BLaER1 (cell line): ENCODE data around the gene GALNT10.

Experiments
- H3K27ac ChIP-seq: shearing (Covaris generic); formaldehyde crosslinking; 2 replicates; pipeline ENCODE4 v1.8.1; 2022
- H3K27me3 ChIP-seq: shearing (Covaris generic); formaldehyde crosslinking; 2 replicates; pipeline ENCODE4 v1.8.1; 2022
- H3K36me3 ChIP-seq: shearing (Covaris generic); formaldehyde crosslinking; 2 replicates; pipeline ENCODE4 v1.8.1; 2022
- H3K4me1 ChIP-seq: shearing (Covaris generic); formaldehyde crosslinking; 2 replicates; pipeline ENCODE4 v1.8.1; 2022
- H3K4me2 ChIP-seq: shearing (Covaris generic); formaldehyde crosslinking; 2 replicates; pipeline ENCODE4 v1.8.1; 2022
- H3K4me3 ChIP-seq: shearing (Covaris generic); formaldehyde crosslinking; 2 replicates; pipeline ENCODE4 v1.8.1; 2022
- H3K9ac ChIP-seq: shearing (Covaris generic); formaldehyde crosslinking; 2 replicates; pipeline ENCODE4 v1.8.1; 2022
- H3K9me3 ChIP-seq: shearing (Covaris generic); formaldehyde crosslinking; 2 replicates; pipeline ENCODE4 v1.8.1; 2022
- H4K20me1 ChIP-seq: shearing (Covaris generic); formaldehyde crosslinking; 2 replicates; pipeline ENCODE4 v1.8.1; 2022
- Cebpa-rat ChIP-seq: shearing (Covaris generic); IDR thresholded peaks from 2 replicates; pipeline ENCODE4 v1.8.1; 2022

Gene GALNT10

DNA sequence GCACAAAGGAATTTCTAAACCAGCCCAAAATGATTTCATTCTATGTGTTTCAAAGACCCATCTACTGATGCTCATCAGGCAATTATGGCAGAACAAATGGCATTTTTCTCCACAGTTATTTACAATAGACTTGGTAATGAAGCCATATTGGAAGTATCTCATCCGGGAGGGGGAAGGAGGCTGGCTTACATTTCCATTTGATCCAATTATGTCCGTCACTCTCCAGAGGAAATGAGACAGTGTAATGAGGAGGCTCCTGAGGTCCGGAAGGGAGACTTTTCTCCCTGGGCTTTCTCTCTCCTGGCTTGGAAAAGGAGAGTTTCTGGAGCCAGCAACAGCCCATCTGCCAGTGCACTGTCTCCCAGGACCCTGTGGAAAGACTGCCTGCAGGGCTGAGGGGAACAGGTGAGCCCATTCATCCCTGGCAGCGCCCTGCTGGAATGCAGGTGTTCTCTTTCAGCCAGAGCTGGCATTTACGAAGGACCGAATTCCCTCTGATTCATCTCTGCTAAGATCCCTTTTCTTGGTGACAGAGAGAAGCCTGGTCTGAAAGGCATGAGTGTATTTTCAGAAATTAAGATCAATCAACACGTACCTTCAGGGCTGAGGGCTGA lies 200.3 kb downstream of the GALNT10 start:
- Histone ChIP-seq H3K4me3 (no peak overlapping the region), H3K4me2 (no peak overlapping the region), H3K27me3 (no peaks in the 10 kb centered on the region), H3K27ac (no peak overlapping the region), H3K36me3 (peaks cover 5% of the 10 kb centered on the region; the same call in 1 of the 2 replicates), H3K9ac (no peak overlapping the region), H3K4me1 (no peaks in the 10 kb centered on the region), H4K20me1 (no peaks in the 10 kb centered on the region), H3K9me3 (no peaks in the 10 kb centered on the region)
- no peak for TF ChIP-seq Cebpa-rat

DNA sequence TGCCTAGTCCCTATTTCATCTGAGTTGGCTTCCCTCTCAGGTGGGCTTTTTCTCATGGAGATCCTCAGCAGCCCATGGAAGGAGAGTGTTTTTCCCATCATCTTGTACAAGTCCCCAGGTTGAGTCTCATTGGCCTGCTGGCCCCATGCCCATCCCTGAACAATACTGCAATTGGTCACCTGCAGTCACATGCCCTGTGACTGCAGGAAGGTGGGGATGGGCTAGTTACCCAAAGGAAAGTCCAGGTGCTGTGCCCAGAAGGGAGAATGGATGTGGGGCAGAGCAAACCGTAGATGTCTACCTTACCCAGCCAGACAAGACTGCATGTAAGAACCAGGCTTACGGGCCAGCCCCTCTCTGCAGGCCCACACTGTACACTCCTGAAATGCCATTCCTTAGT lies 201.3 kb downstream of the GALNT10 start:
- H3K4me2 ChIP-seq = no peak overlapping the region
- no peak overlapping the region for H3K9ac ChIP-seq
- H3K4me3 ChIP-seq = no peak overlapping the region
- peaks cover 5% of the 10 kb centered on the region; the same call in 1 of the 2 replicates for H3K36me3 ChIP-seq
- H4K20me1 ChIP-seq = no peaks in the 10 kb centered on the region
- TF ChIP-seq Cebpa-rat = no peak
- H3K4me1 ChIP-seq = no peaks in the 10 kb centered on the region
- no peaks in the 10 kb centered on the region for H3K27me3 ChIP-seq
- H3K27ac ChIP-seq = no peak overlapping the region
- H3K9me3 ChIP-seq = no peaks in the 10 kb centered on the region

DNA sequence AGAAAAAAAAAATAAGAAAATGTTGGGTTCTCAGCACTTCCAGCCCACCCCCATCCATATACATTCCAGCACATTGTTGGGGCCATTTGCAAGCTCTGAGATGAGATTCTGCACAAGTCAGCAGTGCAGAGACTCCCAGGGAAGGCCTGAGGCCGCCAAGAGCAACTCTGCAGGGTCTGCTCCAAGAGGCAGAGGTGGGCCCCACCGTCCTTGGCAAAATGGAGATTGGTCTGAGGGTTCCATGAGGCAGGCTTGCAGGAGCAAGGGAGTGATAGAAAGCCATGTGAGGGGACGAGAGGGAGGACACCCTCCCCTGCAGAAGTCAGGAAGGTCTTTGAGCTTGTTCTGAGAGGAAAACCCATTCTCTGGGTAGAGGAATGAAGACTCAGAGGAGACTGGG lies 203.3 kb downstream of the GALNT10 start:
- H3K4me3 ChIP-seq = no peak overlapping the region
- TF ChIP-seq Cebpa-rat = no peak
- H3K27me3 ChIP-seq = no peaks in the 10 kb centered on the region
- no peak overlapping the region for H3K27ac ChIP-seq
- no peak overlapping the region for H3K4me2 ChIP-seq
- H3K9ac ChIP-seq = no peak overlapping the region
- H3K4me1 ChIP-seq = no peaks in the 10 kb centered on the region
- no peaks in the 10 kb centered on the region for H3K9me3 ChIP-seq
- no peaks in the 10 kb centered on the region for H4K20me1 ChIP-seq
- H3K36me3 ChIP-seq = peaks cover 5% of the 10 kb centered on the region; the same call in 1 of the 2 replicates

DNA sequence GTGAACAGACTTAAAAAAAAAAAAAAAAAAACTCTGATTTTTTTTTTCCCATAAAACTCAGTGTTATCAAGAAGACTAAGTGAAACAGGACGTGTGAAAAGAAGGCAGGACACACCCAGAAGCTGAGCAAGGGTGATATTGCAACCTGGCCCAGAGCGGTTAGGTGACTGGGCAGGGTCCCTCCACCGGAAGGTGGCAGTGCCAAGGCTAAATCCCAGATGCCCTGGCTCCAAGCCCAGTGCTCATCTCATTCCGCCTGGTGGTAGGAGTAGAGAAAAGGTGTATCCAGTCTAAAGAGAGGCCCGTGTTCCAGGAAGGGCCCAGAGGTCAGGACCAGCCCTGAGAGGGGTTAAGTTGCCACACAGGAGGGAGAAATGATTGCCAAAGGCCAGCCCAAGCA lies 203.8 kb downstream of the GALNT10 start:
- Histone ChIP-seq H3K4me3 (no peak overlapping the region), H3K27me3 (no peaks in the 10 kb centered on the region), H3K9ac (no peak overlapping the region), H3K27ac (no peak overlapping the region), H3K4me2 (no peak overlapping the region), H3K9me3 (no peaks in the 10 kb centered on the region), H3K36me3 (peaks cover 5% of the 10 kb centered on the region; the same call in 1 of the 2 replicates), H3K4me1 (no peaks in the 10 kb centered on the region), H4K20me1 (no peaks in the 10 kb centered on the region)
- no peak for TF ChIP-seq Cebpa-rat

DNA sequence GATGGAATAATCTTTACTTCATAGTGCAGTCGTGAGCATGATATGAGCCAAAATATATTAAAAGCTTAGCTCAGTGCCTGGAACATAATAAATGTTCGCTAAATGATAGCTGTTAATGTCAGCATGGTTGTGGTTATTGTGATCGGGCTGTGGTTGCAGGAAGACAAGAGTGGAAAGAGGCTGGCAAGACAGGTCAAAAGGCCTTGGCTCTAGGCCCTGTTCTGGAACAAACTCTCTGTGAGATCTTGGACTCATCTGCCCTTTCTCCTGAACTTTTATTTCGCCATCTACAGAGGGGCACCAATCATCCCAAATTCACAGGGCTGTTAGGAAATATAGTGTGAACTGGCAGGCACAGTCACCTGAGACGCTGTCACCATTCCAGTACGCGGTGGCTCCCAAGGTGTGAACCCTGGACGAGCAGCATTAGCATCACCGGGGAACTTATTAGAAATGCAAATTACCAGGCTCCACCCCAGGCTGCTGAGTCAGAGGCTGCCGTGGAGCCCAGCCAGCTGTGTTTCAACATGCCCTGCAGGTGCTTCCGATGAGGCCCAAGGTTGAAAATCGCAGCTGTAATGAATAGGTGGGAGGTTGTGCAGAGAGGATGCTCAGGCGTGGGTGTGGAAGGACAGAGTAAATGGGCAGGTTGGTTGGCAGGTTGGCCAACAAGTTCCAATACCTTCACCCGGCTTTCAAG lies 205.0 kb downstream of the GALNT10 start:
- no peaks in the 10 kb centered on the region for H4K20me1 ChIP-seq
- H3K4me2 ChIP-seq = no peak overlapping the region
- H3K9me3 ChIP-seq = no peaks in the 10 kb centered on the region
- peaks cover 5% of the 10 kb centered on the region; the same call in 1 of the 2 replicates for H3K36me3 ChIP-seq
- no peak for TF ChIP-seq Cebpa-rat
- H3K4me3 ChIP-seq = no peak overlapping the region
- H3K9ac ChIP-seq = no peak overlapping the region
- no peaks in the 10 kb centered on the region for H3K27me3 ChIP-seq
- H3K4me1 ChIP-seq = no peaks in the 10 kb centered on the region
- no peak overlapping the region for H3K27ac ChIP-seq

DNA sequence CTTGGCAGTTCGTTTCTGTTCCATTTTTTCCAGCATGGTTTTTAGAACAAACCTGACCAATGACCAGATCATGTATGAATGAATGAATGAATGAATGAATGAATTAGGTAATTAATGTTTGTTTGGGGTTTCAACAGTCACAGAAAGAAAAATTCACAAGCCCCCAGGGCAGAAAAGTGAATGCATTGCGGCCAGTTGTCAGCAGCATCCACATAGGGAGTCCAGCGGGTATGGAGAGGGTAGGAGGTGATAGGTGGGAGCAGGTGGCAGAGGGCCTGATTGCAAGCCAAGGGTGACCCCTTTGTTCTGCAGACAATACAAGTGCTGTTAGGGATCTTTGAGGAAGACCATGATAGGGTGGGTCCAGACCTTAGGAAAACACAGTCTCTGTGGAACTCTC lies 205.6 kb downstream of the GALNT10 start:
- H3K4me3 ChIP-seq = no peak overlapping the region
- no peak for TF ChIP-seq Cebpa-rat
- no peaks in the 10 kb centered on the region for H3K27me3 ChIP-seq
- no peak overlapping the region for H3K4me2 ChIP-seq
- no peaks in the 10 kb centered on the region for H4K20me1 ChIP-seq
- H3K9me3 ChIP-seq = no peaks in the 10 kb centered on the region
- no peak overlapping the region for H3K9ac ChIP-seq
- H3K36me3 ChIP-seq = no peaks in the 10 kb centered on the region
- no peak overlapping the region for H3K27ac ChIP-seq
- no peaks in the 10 kb centered on the region for H3K4me1 ChIP-seq

DNA sequence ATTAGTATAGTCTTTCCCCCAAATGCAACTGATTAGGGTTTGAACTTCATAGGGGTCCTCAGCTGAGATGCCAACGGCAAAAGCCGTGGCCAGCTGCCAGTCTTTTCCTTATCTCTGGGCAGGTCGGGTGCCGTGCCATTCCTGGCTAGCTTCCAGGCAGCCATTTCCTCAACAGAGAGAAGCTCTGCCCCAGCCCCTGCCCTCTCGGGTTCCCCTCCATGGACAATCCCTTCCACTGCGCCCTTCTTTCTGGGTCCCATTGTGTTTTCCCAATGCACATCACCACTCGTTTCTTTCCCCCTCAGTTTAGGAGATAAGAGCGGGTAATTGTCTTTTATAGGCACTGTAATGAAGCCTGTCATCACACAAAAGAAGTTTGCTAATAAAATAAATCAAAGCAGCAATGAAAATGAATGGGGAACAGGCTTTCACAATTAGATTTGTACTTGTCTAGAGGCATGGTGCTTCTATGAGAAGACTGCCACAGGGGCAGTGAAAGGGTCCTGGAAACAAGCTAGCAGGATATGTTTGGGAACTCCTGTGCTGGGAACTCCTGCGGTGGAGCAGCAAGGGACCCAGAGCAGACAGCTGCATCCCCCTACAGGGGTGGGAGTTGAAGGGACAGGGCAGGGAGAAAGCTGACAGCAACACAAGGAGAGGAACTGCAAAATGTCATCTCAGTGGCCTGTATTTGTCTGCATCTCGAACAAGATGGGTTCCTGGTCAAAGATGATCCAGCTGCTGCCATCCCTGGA lies 207.3 kb downstream of the GALNT10 start:
- Histone ChIP-seq H3K36me3 (no peaks in the 10 kb centered on the region), H3K27me3 (no peaks in the 10 kb centered on the region), H4K20me1 (no peaks in the 10 kb centered on the region), H3K4me1 (no peaks in the 10 kb centered on the region), H3K27ac (no peak overlapping the region), H3K9me3 (no peaks in the 10 kb centered on the region), H3K4me3 (no peak overlapping the region), H3K9ac (no peak overlapping the region), H3K4me2 (no peak overlapping the region)
- TF ChIP-seq Cebpa-rat = no peak

DNA sequence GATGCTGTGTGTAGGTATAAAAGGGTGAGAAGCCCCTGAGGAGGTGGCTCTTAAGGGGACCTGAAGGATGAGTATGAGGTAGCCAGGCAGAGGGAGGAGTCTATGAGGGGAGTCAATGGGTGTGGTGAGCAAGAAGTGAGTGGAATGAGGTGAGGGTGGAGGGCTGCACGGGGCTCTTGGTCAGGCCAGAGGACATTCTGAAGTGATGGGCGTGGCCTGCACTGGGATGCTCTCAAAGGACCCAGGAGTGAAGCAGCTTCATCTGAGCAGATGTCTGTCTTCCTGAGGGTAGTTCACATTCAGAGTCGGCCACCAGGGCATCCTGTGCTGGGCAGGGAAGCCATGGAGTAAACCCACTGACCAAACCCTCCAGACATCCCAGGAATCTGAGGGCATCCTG lies 210.1 kb downstream of the GALNT10 start:
- Histone ChIP-seq H3K9ac (no peak overlapping the region), H3K4me3 (no peak overlapping the region), H3K4me2 (no peak overlapping the region), H3K27me3 (no peaks in the 10 kb centered on the region), H3K27ac (no peak overlapping the region), H3K9me3 (no peaks in the 10 kb centered on the region), H3K36me3 (no peaks in the 10 kb centered on the region), H3K4me1 (peaks cover 10% of the 10 kb centered on the region; the same call in 1 of the 2 replicates), H4K20me1 (no peaks in the 10 kb centered on the region)
- TF ChIP-seq Cebpa-rat = no peak

DNA sequence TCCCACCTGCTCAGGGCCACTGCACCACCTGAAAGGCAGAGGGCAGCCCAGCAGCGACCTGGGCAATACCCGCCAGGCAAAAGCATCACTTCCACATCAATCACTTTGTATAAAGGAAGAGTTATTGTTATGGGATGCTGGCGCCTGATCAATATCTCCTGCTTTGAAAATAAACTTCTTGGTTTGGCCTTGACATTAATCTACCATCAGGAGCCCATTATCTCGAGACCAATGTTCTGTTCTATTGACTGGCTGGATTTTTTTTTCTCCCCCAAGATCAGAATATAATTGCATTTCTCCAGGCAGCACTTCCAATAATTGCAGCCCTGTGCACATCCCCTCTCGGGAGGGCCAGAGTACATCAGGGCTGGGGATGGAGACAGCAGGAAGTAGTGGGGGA lies 210.8 kb downstream of the GALNT10 start:
- no peak overlapping the region for H3K4me2 ChIP-seq
- H3K9ac ChIP-seq = no peak overlapping the region
- H3K4me3 ChIP-seq = no peak overlapping the region
- H3K4me1 ChIP-seq = peaks cover 13% of the 10 kb centered on the region; the same call in 1 of the 2 replicates
- H3K36me3 ChIP-seq = no peaks in the 10 kb centered on the region
- no peak overlapping the region for H3K27ac ChIP-seq
- H4K20me1 ChIP-seq = no peaks in the 10 kb centered on the region
- no peaks in the 10 kb centered on the region for H3K27me3 ChIP-seq
- H3K9me3 ChIP-seq = no peaks in the 10 kb centered on the region
- TF ChIP-seq Cebpa-rat = no peak

DNA sequence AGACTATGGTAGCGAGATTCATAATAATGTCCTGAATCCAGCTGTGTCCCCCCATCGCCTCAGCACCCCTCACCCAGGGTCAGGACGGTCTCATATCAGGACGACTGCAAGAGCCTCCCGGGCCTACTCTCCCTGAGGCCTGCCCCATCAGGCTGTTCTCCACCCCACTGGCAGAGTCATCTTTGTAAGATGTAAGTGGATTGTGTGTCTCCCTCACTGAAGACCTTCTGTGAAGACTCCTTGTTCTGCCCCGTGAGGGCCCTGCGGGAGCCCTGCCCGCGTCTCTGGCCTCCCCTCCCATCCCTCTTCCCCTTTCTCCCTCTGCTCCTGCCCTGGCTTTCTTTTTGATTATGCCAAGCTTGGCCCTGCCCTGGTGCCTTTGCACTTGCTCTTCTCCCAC lies 211.4 kb downstream of the GALNT10 start:
- Histone ChIP-seq H3K4me1 (peaks cover 13% of the 10 kb centered on the region; the same call in 1 of the 2 replicates), H3K27ac (no peak overlapping the region), H3K36me3 (no peaks in the 10 kb centered on the region), H3K9ac (no peak overlapping the region), H3K4me3 (no peak overlapping the region), H3K9me3 (no peaks in the 10 kb centered on the region), H3K27me3 (no peaks in the 10 kb centered on the region), H4K20me1 (no peaks in the 10 kb centered on the region), H3K4me2 (no peak overlapping the region)
- TF ChIP-seq Cebpa-rat = no peak
